Spleen (tissue), 7 donors: Measurements from ENCODE around the gene CABP4.

Source experiments
- CTCF ChIP-seq, 11 experiments: fragments of 200-600 bp in 7 of 11; fragments of 450-650 bp in 4 of 11; sonication (generic) in 4 of 11; IDR thresholded peaks in 8 of 11; conservative IDR thresholded peaks in 3 of 11; 1 replicate in 7 of 11; 2 replicates in 4 of 11; pipeline versions ENCODE4 v1.4.0 to v1.8.0; 2016 to 2021; ENCODE audit warnings: antibody characterized with exemption in 11 of 11, inconsistent platforms in 4 of 11, mild to moderate bottlenecking in 1 of 11
- POLR2A ChIP-seq, 3 donors: fragments of 450-650 bp; IDR thresholded peaks; one replicate each; pipeline ENCODE4 v1.5.1; 2017; ENCODE audit warnings: antibody characterized with exemption in 3 of 3, mild to moderate bottlenecking in 1 of 3
- POLR2AphosphoS5 ChIP-seq, 3 donors: sonication (generic); formaldehyde crosslinking; IDR thresholded peaks; one replicate each; pipeline ENCODE4 v1.5.1; 2017; ENCODE audit warnings: antibody characterized with exemption in 3 of 3
- donor health status: DM: no; HTN: no; CAD: no; lungs with moderate emphysema.
- donor health status: DM: no; HTN: no; CAD: no.
- donor health status: DM: no; HTN: no; CAD: no.

- TF ChIP-seq CTCF (IDR thresholded peaks at IDR 0.05 in 8 of 11, conservative IDR thresholded peaks at IDR 0.05 in 3 of 11) (no peak), POLR2A (IDR thresholded peaks at IDR 0.05) (no peak), POLR2AphosphoS5 (IDR thresholded peaks at IDR 0.05) (peak in 1 of 3 donors; percentile 57)
Measured at GRCh38 chr11:67442504-67443404, 12.4 kb upstream of the CABP4 start.
